Transverse colon (tissue), 4 donors: ENCODE results near the gene IL1B. TPM values are rescaled to one million over a fixed set of nuclear protein-coding genes. Genes with fewer than 3 reads are reported as not detected.

Experiments
- DNase-seq: peaks from one replicate; pipeline ENCODE4 v3.0.0-alpha.2; 2019
- H3K27ac ChIP-seq, 4 donors: fragments of 200-600 bp; sonication (generic); 2 replicates each; pipeline ENCODE4 v1.5.1; 2016 to 2018; ENCODE audit warnings: inconsistent platforms in 4 of 4
- H3K27me3 ChIP-seq: fragments of 200-600 bp; sonication (generic); 2 replicates; pipeline ENCODE4 v1.5.1; 2017; ENCODE audit warnings: inconsistent platforms
- H3K36me3 ChIP-seq, 4 donors: fragments of 200-600 bp; sonication (generic); 2 replicates each; pipeline ENCODE4 v1.5.1; 2017 to 2019; ENCODE audit warnings: inconsistent platforms in 4 of 4
- H3K4me1 ChIP-seq, 4 donors: fragments of 200-600 bp; sonication (generic); 2 replicates each; pipeline ENCODE4 v1.5.1; 2017 to 2020; ENCODE audit warnings: inconsistent platforms in 4 of 4
- H3K4me3 ChIP-seq, 4 donors: fragments of 200-600 bp; sonication (generic); 1 replicate in 1 of 4; 2 replicates in 3 of 4; pipeline versions ENCODE4 v1.5.1 to v1.6.1; 2017 to 2019; ENCODE audit warnings: inconsistent platforms in 4 of 4
- H3K9me3 ChIP-seq, 2 donors: fragments of 200-600 bp; sonication (generic); 2 replicates each; pipeline ENCODE4 v1.5.1; 2017 to 2019; ENCODE audit warnings: inconsistent platforms in 2 of 2
- EP300 ChIP-seq: sonication (generic); formaldehyde crosslinking; IDR thresholded peaks from one replicate; pipeline ENCODE4 v1.6.1; 2017; ENCODE audit warnings: antibody characterized with exemption, low read depth
- POLR2A ChIP-seq: fragments of 450-650 bp; IDR thresholded peaks from one replicate; pipeline ENCODE4 v1.6.1; 2016; ENCODE audit warnings: antibody characterized with exemption, mild to moderate bottlenecking, moderate library complexity
- POLR2AphosphoS5 ChIP-seq, 3 donors: sonication (generic); formaldehyde crosslinking; IDR thresholded peaks; one replicate each; pipeline ENCODE4 v1.6.1; 2016; ENCODE audit warnings: antibody characterized with exemption in 3 of 3
- WGBS, 2 donors: methylation state at CpG; one replicate each; pipeline ENCODE4 v1.1.5; 2018; ENCODE audit warnings: low coverage in 1 of 2; 5-methylcytosine and 5-hydroxymethylcytosine counted together
- in situ Hi-C, 4 donors: fragments of 200-750 bp; cut with MboI; loops; one replicate each; pipeline versions ENCODE4 v1.15.0 to v1.15.1; 2017; ENCODE audit warnings: low sequenced_read_pairs in 3 of 4, low pct_ligation_motif_present in 1 of 4, low pct_unique_long_range_greater_than_20kb in 1 of 4
- intact Hi-C: fragments of 100-400 bp; cut with DNase I; formaldehyde crosslinking; loops from one replicate; pipeline ENCODE4 v1.15.1; 2023; ENCODE audit warnings: low total_unique reads
- total RNA-seq, 4 donors: library from RNA; depleted of rRNA; stranded (reverse); fragments of >200 nt; gene quantifications; one replicate each; pipeline ENCODE4 v1.1.0, GENCODE V29; 2016
- TF ChIP-seq, protein P1 (sequence below), 5 experiments: fragments of 200-600 bp in 3 of 5; fragments of 450-650 bp in 2 of 5; sonication (generic) in 3 of 5; IDR thresholded peaks; 1 replicate in 2 of 5; 2 replicates in 3 of 5; pipeline ENCODE4 v1.5.1; 2016 to 2017; ENCODE audit warnings: antibody characterized with exemption in 5 of 5, inconsistent platforms in 3 of 5, mild to moderate bottlenecking in 2 of 5, moderate library complexity in 1 of 5

Gene IL1B
- 1 to 10 TPM in 3 of 4 donors, not detected in 1; 1.9 to 7.1 (median 4.6) TPM for total RNA-seq

DNA sequence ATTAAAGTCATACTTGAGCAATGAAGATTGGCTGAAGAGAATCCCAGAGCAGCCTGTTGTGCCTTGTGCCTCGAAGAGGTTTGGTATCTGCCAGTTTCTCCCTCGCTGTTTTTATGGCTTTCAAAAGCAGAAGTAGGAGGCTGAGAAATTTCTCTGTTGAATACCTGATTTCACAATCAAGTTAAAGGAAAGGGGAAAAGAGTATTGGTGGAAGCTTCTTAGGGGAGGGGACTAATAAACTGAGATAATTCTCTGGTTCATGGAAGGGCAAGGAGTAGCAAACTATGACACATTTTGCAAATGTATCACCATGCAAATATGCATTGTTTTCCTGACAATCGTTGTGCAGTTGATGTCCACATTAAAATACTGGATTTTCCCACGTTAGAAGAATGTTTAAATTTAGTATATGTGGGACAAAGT is at the start of gene IL1B:
Gene IL1B, minus strand, starts transcription at position 85 of the 423 bp plus-strand sequence. CDS start 550 bp downstream, outside the sequence.
- intact Hi-C loops (no loop called here), in situ Hi-C loops (no loop called here)
- Histone ChIP-seq H3K4me3 (no peak within 1 kb of the TSS), H3K36me3 (no peaks in the 10 kb centered on the region), H3K27ac (no peak within 1 kb of the TSS), H3K9me3 (no peaks in the 10 kb centered on the region), H3K4me1 (peaks cover 0 to 35% (median 12%) of the 10 kb centered on the region in 4 donors), H3K27me3 (no peaks in the 10 kb centered on the region)
- no peak for DNase-seq
- peak in 1 of 3 donors; percentile 34 for TF ChIP-seq POLR2AphosphoS5 (IDR thresholded peaks at IDR 0.05)
- TF ChIP-seq, protein P1, sequence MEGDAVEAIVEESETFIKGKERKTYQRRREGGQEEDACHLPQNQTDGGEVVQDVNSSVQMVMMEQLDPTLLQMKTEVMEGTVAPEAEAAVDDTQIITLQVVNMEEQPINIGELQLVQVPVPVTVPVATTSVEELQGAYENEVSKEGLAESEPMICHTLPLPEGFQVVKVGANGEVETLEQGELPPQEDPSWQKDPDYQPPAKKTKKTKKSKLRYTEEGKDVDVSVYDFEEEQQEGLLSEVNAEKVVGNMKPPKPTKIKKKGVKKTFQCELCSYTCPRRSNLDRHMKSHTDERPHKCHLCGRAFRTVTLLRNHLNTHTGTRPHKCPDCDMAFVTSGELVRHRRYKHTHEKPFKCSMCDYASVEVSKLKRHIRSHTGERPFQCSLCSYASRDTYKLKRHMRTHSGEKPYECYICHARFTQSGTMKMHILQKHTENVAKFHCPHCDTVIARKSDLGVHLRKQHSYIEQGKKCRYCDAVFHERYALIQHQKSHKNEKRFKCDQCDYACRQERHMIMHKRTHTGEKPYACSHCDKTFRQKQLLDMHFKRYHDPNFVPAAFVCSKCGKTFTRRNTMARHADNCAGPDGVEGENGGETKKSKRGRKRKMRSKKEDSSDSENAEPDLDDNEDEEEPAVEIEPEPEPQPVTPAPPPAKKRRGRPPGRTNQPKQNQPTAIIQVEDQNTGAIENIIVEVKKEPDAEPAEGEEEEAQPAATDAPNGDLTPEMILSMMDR (IDR thresholded peaks at IDR 0.05) = no peak
- WGBS, 2 donors = 21 to 24% methylated on average over 4 of the region's 4 CpGs

DNA sequence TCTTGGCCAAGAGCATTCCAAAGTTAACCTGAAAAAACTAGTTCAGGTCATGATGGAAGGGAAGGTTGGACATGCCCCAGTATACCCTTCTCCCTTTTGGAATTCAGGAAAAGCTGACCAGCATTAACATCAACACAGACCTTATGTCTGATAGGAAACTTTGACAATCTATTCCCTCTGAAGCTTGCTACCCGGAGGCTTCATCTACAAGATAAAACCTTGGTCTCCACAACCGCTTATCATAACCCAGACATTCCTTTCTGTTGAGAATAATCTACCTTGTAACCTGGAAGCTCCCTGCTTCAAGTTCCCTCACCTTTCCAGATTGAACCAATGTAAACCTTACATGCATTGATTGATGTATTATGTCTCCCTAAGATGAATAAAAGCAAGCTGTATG is 49.7 kb upstream of the IL1B start:
- Histone ChIP-seq H3K4me1 (no peaks in the 10 kb centered on the region), H3K9me3 (no peaks in the 10 kb centered on the region), H3K4me3 (no peak overlapping the region), H3K36me3 (no peaks in the 10 kb centered on the region), H3K27ac (no peak overlapping the region), H3K27me3 (no peaks in the 10 kb centered on the region)
- WGBS, 2 donors = 87 to 100% methylated on average over 2 of the region's 2 CpGs
- TF ChIP-seq POLR2AphosphoS5 (IDR thresholded peaks at IDR 0.05) = no peak
- TF ChIP-seq, protein P1 (IDR thresholded peaks at IDR 0.05) = no peak
- no peak for TF ChIP-seq EP300
- DNase-seq = no peak
- intact Hi-C loops = no loop called here
- in situ Hi-C loops = loop anchor here in 2 of 4 donors (5.0 to 25.0 kb wide), 2 partner anchors 124 to 139 kb away; partner anchors contain the start of gene CKAP2L (in 1 of the 2)

DNA sequence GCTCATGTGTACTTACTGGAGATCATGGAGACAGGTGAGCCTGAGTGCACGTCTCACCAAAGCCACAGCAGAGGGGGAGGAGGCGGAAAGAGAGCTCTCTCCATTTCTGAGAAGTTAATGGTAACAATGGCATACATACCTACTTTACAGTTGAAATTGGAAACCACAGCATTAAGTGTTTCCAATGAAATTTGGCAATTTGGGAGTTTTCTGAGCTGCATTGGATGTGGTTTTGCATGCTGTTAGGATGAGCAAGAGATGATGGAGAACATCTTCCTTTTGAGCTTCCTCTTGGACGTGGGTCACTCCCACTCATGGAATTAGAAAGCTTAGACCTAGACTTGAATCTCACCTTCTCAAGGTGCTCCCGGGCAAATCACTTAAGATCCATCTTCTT is 48.9 kb upstream of the IL1B start:
- no peak overlapping the region for H3K27ac ChIP-seq
- in situ Hi-C loops = loop anchor here in 2 of 4 donors (5.0 to 25.0 kb wide), 2 partner anchors 123 to 138 kb away; partner anchors contain the start of gene CKAP2L (in 1 of the 2)
- DNase-seq = no peak
- TF ChIP-seq POLR2AphosphoS5 (IDR thresholded peaks at IDR 0.05) (no peak), EP300 (no peak), POLR2A (no peak)
- TF ChIP-seq, protein P1 (IDR thresholded peaks at IDR 0.05) = no peak
- H3K4me1 ChIP-seq = no peaks in the 10 kb centered on the region
- H3K27me3 ChIP-seq = no peaks in the 10 kb centered on the region
- H3K36me3 ChIP-seq = no peaks in the 10 kb centered on the region
- WGBS, 2 donors = 68 to 76% methylated on average over 2 to 4 of the region's 4 CpGs
- no peaks in the 10 kb centered on the region for H3K9me3 ChIP-seq
- H3K4me3 ChIP-seq = no peak overlapping the region
- intact Hi-C loops = loop anchor here (1.0 kb wide), 1 partner anchor 31 kb away; no protein-coding TSS in a partner anchor

DNA sequence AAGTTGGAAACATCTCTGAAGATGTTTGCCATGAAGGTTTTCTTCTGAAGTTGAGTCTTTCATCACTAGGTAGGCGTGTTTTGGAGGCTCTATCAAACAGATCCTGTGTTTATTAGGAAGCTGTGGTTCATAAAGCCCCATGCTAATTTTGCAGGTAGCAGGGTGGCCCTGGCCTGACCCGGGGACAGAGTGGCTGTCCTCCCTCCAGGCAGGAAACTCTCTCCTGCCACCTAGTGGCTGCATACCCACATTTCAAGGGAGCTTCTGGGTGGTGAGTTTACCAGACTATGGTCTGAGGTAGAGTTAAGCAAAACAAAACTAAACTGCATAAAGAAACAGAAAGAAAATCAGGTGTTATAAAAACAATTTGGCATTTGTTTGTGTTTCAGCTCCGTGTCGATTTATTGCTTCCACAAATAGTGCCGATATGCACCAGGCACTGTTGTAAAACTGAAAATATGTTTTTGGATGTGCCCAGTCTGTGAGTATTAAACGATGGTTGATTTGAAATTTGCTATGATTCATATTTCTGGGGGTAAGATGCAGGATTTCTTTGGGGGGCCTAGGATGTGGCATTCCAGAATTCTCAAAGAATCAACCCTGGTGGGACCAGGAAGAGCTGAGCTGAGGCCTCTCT is 48.4 kb upstream of the IL1B start:
- Histone ChIP-seq H3K36me3 (no peaks in the 10 kb centered on the region), H3K9me3 (no peaks in the 10 kb centered on the region), H3K4me1 (no peaks in the 10 kb centered on the region), H3K4me3 (no peak overlapping the region), H3K27ac (no peak overlapping the region), H3K27me3 (no peaks in the 10 kb centered on the region)
- in situ Hi-C loops = loop anchor here in 2 of 4 donors (5.0 to 25.0 kb wide), 2 partner anchors 123 to 138 kb away; partner anchors contain the start of gene CKAP2L (in 1 of the 2)
- 26 to 28% methylated on average over 4 to 6 of the region's 6 CpGs for WGBS, 2 donors
- DNase-seq = peak; percentile 76
- TF ChIP-seq, protein P1 (IDR thresholded peaks at IDR 0.05) = peak; percentile 59 to 82 (median 81)
- no peak for TF ChIP-seq POLR2A
- intact Hi-C loops = loop anchor here (1.0 kb wide), 1 partner anchor 31 kb away; no protein-coding TSS in a partner anchor
